Purkinje cell (primary cell): ENCODE results near the gene RHEBL1. TPM values are rescaled to one million over a fixed set of nuclear protein-coding genes. Genes with fewer than 3 reads are reported as not detected.

Experiments used
- polyA plus RNA-seq: library from polyadenylated mRNA; unstranded; fragments of >200 nt; fragmentation: Nextera tagmentation; gene quantifications from 2 replicates; pipeline ENCODE4 v1.2.1, GENCODE V29; 2014

The RHEBL1 gene, protein sequence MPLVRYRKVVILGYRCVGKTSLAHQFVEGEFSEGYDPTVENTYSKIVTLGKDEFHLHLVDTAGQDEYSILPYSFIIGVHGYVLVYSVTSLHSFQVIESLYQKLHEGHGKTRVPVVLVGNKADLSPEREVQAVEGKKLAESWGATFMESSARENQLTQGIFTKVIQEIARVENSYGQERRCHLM
- 5.3 and 6.9 TPM in 2 replicates for polyA plus RNA-seq

DNA sequence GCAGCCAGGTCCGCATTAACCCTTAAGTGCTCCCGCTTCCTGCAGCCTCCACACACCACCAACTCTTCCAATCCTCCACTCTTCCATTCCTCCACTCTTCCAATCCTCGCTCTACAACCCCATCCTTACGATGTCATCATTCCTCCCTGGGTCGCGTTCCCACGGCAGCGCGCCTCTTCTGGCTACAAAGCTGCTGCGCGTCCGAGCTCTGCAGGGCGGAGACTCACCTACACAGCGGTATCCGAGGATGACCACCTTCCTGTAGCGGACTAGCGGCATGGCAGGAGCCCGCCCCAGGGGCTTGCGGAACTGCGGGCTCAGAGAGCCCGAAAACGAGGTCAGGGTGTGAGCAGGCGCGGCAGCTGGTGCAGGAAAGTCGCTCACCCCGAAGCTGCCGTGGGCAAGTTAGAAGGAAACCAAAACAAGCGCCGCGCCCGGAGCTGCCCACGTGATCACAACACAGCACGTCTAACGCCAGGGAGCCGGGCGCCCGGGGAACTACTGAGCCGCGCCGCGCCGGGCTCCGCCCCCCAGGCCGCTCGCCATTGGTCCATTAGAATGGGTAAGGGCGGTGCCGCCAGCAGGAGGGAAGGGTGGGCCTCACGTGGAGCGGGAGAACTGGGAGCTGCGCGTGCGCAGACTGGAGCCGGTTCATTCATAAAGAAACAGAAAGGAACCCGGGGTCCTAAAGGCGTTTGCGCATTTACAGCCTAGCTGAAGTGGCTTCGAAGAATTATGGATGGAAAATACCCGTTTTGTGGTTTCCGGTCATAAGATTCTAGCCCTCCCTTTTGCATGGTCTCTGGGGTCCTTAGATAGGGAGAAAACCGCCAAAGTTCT, at the start of gene RHEBL1:
Gene RHEBL1 (minus strand): TSS at position 473 of the 840 bp plus-strand sequence. CDS start 194 bp downstream, at position 279.

DNA sequence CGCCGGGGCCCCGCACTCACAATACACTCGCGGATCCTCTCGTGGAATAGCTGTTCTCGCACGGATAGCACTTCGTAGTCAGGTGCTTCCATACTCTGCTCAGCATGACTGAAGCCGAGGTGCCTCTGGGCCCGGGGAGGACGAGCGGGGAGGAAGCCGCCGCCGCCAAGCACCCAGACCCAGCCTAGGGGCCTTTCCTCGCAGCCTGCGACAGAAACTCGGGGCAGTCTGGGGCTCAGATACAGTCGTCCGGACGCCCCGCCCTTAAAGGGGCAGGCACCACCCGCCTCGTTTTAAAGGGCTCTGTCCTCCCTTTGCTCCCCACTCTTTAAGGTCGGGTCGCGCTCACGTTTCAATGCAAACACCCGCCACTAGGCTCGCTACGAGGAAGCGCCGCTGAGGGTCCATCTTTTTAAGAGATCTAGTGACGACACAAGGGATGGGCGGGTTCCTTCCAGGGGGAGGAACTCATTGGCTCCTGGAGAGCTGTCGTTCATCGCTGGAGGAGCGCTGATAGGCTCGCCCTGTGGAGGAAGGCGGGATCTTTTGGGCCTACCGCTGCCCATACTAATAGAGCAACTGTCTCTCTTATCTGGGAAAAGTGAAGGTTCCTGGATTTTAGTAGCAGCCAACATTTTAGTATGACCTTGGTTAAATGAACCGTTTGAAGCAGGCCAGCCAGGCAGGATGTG, 40.8 kb upstream of the RHEBL1 start, which contains the start of gene LMBR1L:
Gene LMBR1L (minus strand): TSS at position 384 of the 692 bp plus-strand sequence. CDS start 292 bp downstream, at position 92.

DNA sequence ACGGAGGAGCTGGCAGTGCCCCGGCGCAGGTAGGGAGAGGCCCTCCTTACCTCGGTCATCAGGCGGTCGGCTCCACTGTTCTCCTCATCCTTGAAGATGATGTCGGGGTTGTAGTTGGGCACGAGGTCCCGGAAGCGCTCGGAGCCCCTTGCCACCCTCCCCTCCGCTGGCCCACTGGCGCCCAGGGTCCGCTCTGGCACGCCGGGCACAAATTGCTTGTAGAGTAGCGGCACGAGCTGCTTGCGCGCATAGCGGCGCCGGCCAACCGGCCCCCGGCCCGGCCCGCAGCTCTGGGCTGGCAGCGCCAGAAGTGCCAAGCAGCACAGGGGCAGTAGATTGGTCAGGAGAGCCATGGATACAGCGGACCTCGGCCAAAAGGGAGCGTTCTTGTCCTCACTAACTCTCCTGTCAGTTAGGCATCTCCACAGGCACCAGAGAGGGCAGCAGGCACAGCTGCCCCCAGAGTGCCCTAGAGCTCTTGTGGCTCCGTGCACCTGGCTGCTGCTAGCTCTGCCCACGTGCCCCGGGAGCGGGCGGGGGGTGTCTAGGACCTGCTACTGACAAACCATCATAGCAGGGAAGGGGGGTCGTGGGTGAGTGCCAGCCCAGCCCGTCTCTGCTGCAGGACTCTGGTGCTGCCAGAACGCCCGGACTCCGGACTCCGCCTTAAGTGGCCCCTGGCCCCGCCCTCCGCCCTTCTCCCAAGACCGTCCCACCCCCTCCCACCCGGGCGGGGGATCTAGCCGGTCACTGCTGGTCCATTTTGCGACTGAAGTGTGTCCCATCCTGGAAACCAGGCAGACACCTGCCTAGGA, 24.6 kb upstream of the RHEBL1 start, which contains the start of gene DHH:
Gene DHH (minus strand): TSS at position 642 of the 815 bp plus-strand sequence. CDS start 289 bp downstream, at position 353.

DNA sequence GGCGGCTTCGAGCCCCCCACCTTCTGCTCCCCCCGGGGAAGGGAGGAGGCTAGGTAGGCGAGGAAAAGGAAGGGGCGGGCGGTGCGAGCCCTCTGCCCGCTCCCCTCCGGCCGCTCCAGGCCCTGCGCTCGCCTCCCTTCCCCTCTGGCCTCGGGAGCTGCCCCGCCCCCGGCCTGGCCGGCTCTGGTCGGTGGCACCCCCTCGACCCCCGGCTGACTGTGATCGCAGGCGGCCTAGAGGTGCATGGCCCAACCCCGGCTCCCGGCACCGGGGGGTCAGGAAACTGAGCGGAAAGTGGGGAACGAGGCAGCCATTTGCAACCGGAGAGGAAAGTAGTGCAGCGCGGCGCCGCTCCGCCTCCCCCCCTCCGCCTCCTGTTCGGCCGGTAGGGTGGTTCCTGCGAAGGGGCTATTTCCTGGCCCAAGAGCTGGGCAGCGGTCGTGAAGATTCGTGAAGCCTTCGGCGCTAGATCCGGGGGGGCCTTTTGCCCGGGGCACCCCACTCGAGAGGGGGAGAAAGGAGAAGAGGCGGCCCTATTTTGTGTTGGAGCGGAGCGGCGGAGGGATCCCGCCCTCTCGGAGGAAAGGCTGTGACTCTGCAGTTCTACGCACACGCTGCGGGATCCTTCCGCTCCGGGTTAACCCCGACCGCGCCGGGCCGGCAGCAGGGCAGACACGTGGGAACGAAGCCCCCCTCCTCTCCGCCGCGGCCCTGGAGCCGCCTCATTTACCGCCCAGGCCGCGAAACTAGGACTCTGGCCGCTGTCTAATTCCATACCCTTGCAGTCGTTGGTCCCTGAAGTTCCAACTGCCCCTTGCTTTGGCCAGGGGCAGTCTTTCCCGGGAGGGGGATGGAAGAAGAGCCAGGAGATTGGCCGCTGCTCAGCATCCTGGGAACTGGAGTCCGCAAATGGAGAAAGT, 9.3 kb downstream of the RHEBL1 start, which contains the start of gene KMT2D:
Gene KMT2D (minus strand): TSS at position 558 of the 920 bp plus-strand sequence. CDS start 5,470 bp downstream, outside the sequence.

DNA sequence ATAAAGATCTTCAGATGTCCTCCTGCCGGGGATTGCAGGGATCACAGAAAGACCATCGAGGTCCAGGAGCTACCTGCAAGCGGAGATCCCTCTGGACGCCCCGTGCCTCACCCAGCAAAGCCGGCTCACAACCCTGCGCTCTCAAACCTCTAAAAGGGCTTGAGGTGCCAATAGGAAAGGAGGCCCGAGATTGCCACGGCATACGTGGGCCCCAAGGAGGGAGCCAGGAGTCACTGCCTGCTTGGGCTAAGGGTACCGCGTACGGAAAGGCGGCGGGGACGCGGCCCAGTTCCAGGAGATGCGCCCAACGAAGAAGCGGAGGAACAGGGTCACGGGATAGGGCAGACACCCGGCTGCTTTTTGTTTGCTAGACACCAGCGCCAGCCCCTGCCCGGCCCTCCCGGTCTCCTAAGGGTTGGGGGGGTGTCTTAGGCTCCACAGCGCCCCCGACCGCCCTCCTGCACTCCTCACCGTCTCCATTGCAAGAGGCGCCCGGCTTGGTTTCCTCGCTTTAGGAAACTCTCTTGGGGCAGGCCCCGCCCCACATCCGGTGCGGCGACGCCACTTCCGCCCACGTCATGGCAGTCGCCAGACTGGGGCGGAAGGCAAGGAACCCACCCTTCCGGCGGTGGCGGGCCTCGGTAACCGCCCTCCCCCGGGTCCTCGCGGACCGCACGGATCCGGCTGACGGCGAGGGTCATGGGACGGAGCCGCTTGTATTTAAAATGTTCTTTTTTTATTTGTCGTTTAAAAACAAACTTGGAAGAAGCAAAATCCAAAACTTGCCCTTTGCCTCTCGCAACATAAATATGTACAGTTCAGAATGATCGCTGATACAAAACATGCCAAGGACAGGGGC, 51.3 kb downstream of the RHEBL1 start, which contains the start of gene PRKAG1:
Gene PRKAG1 (minus strand): TSS at position 516 of the 859 bp plus-strand sequence. CDS start 36 bp downstream, at position 480.

Other genes with a start within 250 kb of the RHEBL1 start
- 7.4 and 11.5 TPM in 2 replicates for gene DDX23, start 217.8 kb downstream of the RHEBL1 start, polyA plus RNA-seq
- 1.6 and 3.0 TPM in 2 replicates for gene RND1, start 204.1 kb downstream of the RHEBL1 start, polyA plus RNA-seq
- 2.2 and 3.1 TPM in 2 replicates for gene FKBP11, start 144.5 kb downstream of the RHEBL1 start, polyA plus RNA-seq
- 44.7 and 65.0 TPM in 2 replicates for gene ARF3, start 112.5 kb downstream of the RHEBL1 start, polyA plus RNA-seq
- 3.2 TPM in 1 of 2 replicates, not detected in the other for gene WNT10B, start 98.2 kb downstream of the RHEBL1 start, polyA plus RNA-seq
- gene WNT1, start 91.7 kb downstream of the RHEBL1 start, polyA plus RNA-seq, result not detected in 2 replicates
- 0.10 and 1.3 TPM in 2 replicates for gene DDN, start 70.6 kb downstream of the RHEBL1 start, polyA plus RNA-seq
- gene PRKAG1, start 51.2 kb downstream of the RHEBL1 start, polyA plus RNA-seq, result 47.6 and 66.8 TPM in 2 replicates
- gene KMT2D, start 9.2 kb downstream of the RHEBL1 start, polyA plus RNA-seq, result 1.0 and 2.7 TPM in 2 replicates
- gene DHH, start 24.8 kb upstream of the RHEBL1 start, polyA plus RNA-seq, result 0.24 and 0.94 TPM in 2 replicates
- gene LMBR1L, start 40.9 kb upstream of the RHEBL1 start, polyA plus RNA-seq, result 3.4 and 4.5 TPM in 2 replicates
- 632 and 963 TPM in 2 replicates for gene TUBA1B, start 61.4 kb upstream of the RHEBL1 start, polyA plus RNA-seq
- 353 and 569 TPM in 2 replicates for gene TUBA1A, start 119.1 kb upstream of the RHEBL1 start, polyA plus RNA-seq
- gene TUBA1C, start 195.1 kb upstream of the RHEBL1 start, polyA plus RNA-seq, result 1.0 and 2.8 TPM in 2 replicates
- not detected in 2 replicates for gene PRPH, start 225.2 kb upstream of the RHEBL1 start, polyA plus RNA-seq